ENCODE results near the gene WIPF2. TPM values are rescaled to one million over a fixed set of nuclear protein-coding genes. Genes with fewer than 3 reads are reported as not detected.

Gene WIPF2
- total RNA-seq, 1 donor = 11.2 TPM

GRCh38 chr17:40287159-40287493, 68.0 kb downstream of the WIPF2 start:
- peak overlapping the region; percentile 10 for H3K4me3 ChIP-seq (ENCODE audit: low read depth, low read length)
- TF ChIP-seq CTCF (IDR thresholded peaks at IDR 0.05; ENCODE audit: insufficient read depth, low read depth, low read length) = no peak
- DNase-seq (ENCODE audit: low read depth) = no peak

- peak within 1 kb of the TSS; percentile 69 for H3K4me3 ChIP-seq (ENCODE audit: low read depth, low read length)
- no peak for TF ChIP-seq CTCF (IDR thresholded peaks at IDR 0.05; ENCODE audit: insufficient read depth, low read depth, low read length)
- peak; percentile 99 for DNase-seq (ENCODE audit: low read depth)
Observed at GRCh38 chr17:40287494-40288369, 68.6 kb downstream of the WIPF2 start, which contains the start of gene CDC6. Gene CDC6, plus strand, starts transcription at chr17:40287879. Its CDS starts 1,542 bp downstream, at chr17:40289421.

- TF ChIP-seq CTCF (IDR thresholded peaks at IDR 0.05; ENCODE audit: insufficient read depth, low read depth, low read length) = peak; percentile 68
- DNase-seq (ENCODE audit: low read depth) = peak; percentile 98
- no peak overlapping the region for H3K4me3 ChIP-seq (ENCODE audit: low read depth, low read length)
Observed at GRCh38 chr17:40290629-40291280, 71.7 kb downstream of the WIPF2 start.

GRCh38 chr17:40291281-40291664, 72.2 kb downstream of the WIPF2 start:
- no peak for DNase-seq (ENCODE audit: low read depth)
- no peak for TF ChIP-seq CTCF (IDR thresholded peaks at IDR 0.05; ENCODE audit: insufficient read depth, low read depth, low read length)
- no peak overlapping the region for H3K4me3 ChIP-seq (ENCODE audit: low read depth, low read length)

GRCh38 chr17:40293363-40293762, 74.3 kb downstream of the WIPF2 start:
- TF ChIP-seq CTCF (IDR thresholded peaks at IDR 0.05; ENCODE audit: insufficient read depth, low read depth, low read length) = no peak
- DNase-seq (ENCODE audit: low read depth) = no peak

GRCh38 chr17:40295488-40296436, 76.7 kb downstream of the WIPF2 start:
- DNase-seq (ENCODE audit: low read depth) = no peak
- no peak overlapping the region for H3K4me3 ChIP-seq (ENCODE audit: low read depth, low read length)
- TF ChIP-seq CTCF (IDR thresholded peaks at IDR 0.05; ENCODE audit: insufficient read depth, low read depth, low read length) = no peak

More at GRCh38 chr17:40293363-40293762, 74.3 kb downstream of the WIPF2 start:
- no peak overlapping the region for H3K4me3 ChIP-seq (ENCODE audit: low read depth, low read length)
